ENCODE data around the gene OR5M10.
"Not testable (repeated sequence)": the region's sequence is repeated elsewhere in the genome, so short reads cannot be mapped to it uniquely, and the experiment has no call there.

OR5M10 gene

GRCh38 chr11:56577621-56578020 lies at the start of gene OR5M10:
TSS of gene OR5M10 (minus strand) at chr11:56577721. CDS start at chr11:56577721, 0 bp downstream.
- no peak for DNase-seq (ENCODE audit: low read depth)

- no peak for DNase-seq (ENCODE audit: low read depth)
Measured at GRCh38 chr11:56625946-56626345, 48.4 kb upstream of the OR5M10 start.

- peak; percentile 53 for DNase-seq (ENCODE audit: low read depth)
Measured at GRCh38 chr11:56624661-56625110, 47.2 kb upstream of the OR5M10 start.

- DNase-seq (ENCODE audit: low read depth) = no peak
Measured at GRCh38 chr11:56611174-56611573, 33.7 kb upstream of the OR5M10 start.

GRCh38 chr11:56592088-56592717 lies 14.7 kb upstream of the OR5M10 start:
- not testable (repeated sequence) for DNase-seq (ENCODE audit: low read depth)

GRCh38 chr11:56558574-56558973 lies 18.9 kb downstream of the OR5M10 start:
- no peak for DNase-seq (ENCODE audit: low read depth)

- not testable (repeated sequence) for DNase-seq (ENCODE audit: low read depth)
Measured at GRCh38 chr11:56554691-56555090, 22.8 kb downstream of the OR5M10 start.

GRCh38 chr11:56545531-56545930 lies 32.0 kb downstream of the OR5M10 start:
- no peak for DNase-seq (ENCODE audit: low read depth)

- no peak for DNase-seq (ENCODE audit: low read depth)
Measured at GRCh38 chr11:56543739-56544138, 33.8 kb downstream of the OR5M10 start.

GRCh38 chr11:56543157-56543556 lies 34.4 kb downstream of the OR5M10 start, which contains the start of gene OR5M11:
TSS of gene OR5M11 (minus strand) at chr11:56543257. CDS start at chr11:56543257, 0 bp downstream.
- DNase-seq (ENCODE audit: low read depth) = no peak

GRCh38 chr11:56533054-56533740 lies 44.3 kb downstream of the OR5M10 start:
- DNase-seq (ENCODE audit: low read depth) = no peak

- DNase-seq (ENCODE audit: low read depth) = no peak
Measured at GRCh38 chr11:56531856-56532255, 45.7 kb downstream of the OR5M10 start.
